GM08714 (cell line): ENCODE measurements around the gene RFC2.
"Not testable (repeated sequence)": the region's sequence is repeated elsewhere in the genome, so short reads cannot be mapped to it uniquely, and the experiment has no call there.

Experiments
- H3K4me3 ChIP-seq: fragments of 200-500 bp; sonication (Bioruptor generic); 2 replicates; pipeline ENCODE4 v1.5.1; 2014; ENCODE audit warnings: mild to moderate bottlenecking, low read length, inconsistent platforms
- ZNF274 ChIP-seq: IDR thresholded peaks from 2 replicates; pipeline ENCODE4 v1.6.1; 2012; ENCODE audit warnings: mild to moderate bottlenecking, low read depth, low read length

The RFC2 gene

DNA sequence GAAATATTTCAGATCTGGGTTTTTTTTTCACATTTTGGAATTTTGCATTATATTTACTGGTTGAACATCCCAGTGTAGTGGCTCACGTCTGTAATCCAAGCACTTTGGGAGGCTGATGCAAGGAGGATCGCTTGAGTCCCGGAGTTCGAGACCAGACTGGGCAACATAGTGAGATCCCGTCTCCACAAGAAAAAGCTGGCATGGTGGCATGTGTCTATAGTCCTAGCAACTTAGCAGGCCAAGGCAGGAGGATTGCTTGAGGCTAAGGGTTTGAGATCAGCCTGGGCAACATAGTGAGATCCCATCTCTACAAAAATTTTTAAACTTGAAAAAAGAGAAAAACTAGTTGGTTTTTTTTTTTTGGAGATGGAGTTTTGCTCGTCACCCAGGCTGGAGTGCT lies 6.0 kb downstream of the RFC2 start:
- TF ChIP-seq ZNF274, result no peak
- no peak overlapping the region for H3K4me3 ChIP-seq

- no peak for TF ChIP-seq ZNF274
- H3K4me3 ChIP-seq, result no peak overlapping the region
These were observed 7.7 kb downstream of the RFC2 start for GRCh38 chr7:74246497-74246896.

GRCh38 chr7:74242122-74242443 lies 12.1 kb downstream of the RFC2 start:
- H3K4me3 ChIP-seq, result no peak overlapping the region; the same call in 1 of the 2 replicates
- TF ChIP-seq ZNF274, result no peak

GRCh38 chr7:74240482-74240881 lies 13.7 kb downstream of the RFC2 start:
- no peak overlapping the region for H3K4me3 ChIP-seq
- no peak for TF ChIP-seq ZNF274

DNA sequence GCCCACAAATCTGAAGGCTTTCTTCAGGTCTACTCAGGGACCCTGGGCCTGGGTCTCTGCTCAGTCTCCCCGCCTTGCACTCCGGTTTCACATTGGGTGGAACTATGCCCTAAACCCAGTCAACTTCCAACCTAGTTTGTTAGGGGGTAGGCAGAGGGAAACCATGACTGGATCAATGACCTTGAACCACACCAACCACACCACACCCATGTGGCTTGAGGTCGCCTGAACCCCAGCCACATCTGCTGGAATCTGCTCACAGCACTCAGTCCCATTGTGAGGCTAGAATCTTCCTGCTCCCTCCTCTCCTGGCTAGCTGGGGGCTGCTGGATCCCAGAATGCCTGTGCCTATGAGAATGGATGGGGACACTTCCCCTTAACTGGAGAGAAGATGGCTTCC lies 17.9 kb downstream of the RFC2 start:
- TF ChIP-seq ZNF274, result no peak
- H3K4me3 ChIP-seq, result no peak overlapping the region

DNA sequence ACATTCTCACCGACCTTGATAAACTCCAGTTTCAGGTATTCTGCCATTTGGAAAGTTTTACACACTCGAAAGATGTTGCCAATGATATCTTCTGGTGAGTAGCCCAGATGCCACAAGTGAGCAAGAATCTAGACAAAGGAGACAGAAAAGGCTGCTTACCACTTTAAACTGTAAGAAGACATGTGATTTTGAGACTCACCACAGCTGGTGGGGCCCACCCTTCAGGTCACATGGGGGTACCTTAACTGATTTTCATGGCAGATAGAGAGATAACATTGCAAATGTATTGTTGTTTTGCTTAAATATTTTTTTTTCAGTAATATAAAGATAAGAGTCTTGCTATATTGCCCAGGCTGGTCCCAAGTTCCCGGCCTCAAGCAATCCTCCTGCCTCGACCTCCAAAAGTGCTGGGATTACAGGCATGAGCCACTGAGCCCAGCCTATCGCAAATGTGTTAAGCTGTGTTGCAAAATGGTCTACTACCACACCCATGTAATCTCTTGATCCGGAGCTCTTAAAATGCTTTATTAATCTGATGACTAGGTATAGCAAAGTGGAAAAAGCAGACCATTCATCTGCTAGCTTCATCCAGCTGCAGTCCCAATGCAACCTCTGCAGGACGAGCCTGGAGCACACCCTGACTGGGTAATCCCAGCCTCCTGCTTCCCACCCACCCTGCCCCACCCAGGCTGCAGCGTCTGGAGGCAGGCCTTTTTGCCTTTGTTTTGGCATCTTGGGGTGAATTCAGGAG lies 18.5 kb downstream of the RFC2 start:
- TF ChIP-seq ZNF274, result no peak
- H3K4me3 ChIP-seq, result no peak overlapping the region

DNA sequence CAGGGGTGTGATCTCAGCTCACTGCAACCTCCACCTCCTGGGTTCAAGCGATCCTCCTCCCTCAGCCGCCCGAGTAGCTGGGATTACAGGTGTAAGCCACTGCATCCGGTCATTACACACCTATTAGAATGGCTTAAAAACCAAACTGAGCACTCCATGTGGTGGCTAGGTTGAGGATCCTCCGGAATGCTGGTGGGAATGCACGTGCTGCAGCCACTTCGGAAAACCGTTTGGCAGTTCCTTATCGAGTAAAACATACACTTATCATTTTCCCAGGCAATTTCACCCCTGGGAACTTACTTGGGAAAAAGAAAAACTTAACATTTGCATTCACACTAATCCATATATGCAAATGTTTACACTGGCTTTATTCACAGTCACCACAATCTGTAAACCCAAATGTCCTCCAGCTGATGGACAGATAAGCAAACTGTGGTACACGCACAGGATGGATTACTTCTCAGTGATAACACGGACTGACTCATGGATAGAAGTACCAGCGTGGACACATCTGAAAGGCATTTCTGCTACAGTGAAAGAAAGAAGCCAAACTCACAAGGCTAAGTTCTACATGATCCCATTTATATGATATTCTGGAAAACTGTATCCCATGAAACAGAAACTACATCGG lies 20.4 kb downstream of the RFC2 start:
- no peak for TF ChIP-seq ZNF274
- no peak overlapping the region for H3K4me3 ChIP-seq

- no peak overlapping the region for H3K4me3 ChIP-seq
- no peak for TF ChIP-seq ZNF274
These were observed 23.0 kb downstream of the RFC2 start for GRCh38 chr7:74231232-74231590.

- no peak for TF ChIP-seq ZNF274
- no peak overlapping the region for H3K4me3 ChIP-seq
These were observed 23.6 kb downstream of the RFC2 start for GRCh38 chr7:74230446-74231231.

DNA sequence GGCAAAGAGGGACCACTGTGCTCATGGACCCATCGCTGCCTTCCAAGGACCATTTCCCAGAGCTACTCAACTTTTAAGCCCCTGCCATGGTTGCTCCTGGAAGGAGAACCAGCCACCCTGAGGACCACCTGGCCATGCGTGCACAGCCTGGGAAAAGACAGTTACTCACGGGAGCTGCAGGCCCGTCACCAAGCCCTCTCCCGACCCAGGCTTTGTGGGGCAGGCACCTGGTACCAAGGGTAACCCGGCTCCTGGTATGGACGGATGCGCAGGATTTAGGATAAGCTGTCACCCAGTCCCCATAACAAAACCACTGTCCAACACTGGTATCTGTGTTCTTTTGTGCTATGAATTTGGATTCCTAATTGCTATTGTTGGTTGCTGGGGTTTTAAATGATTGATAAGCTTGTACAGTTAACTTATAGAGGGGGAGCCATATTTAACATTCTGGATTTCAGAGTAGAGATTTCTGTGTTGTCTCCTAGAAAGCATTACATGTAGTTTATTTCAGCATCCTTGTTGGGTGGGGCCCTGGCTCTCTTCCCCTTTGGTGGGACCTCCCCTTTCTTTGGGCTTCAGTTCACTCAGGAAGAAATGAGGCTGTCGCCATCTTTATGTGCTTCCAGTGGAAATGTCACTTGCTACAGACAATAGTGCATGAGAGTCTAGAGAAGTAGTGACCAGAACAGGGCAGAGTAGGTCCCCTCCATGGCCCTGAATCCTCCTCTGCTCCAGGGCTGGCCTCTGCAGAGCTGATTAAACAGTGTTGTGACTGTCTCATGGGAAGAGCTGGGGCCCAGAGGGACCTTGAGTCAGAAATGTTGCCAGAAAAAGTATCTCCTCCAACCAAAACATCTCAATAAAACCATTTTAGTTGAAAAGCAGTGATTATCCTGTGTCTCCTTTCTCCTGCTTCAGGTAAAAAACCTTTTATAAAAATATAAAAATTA lies 25.0 kb downstream of the RFC2 start:
- TF ChIP-seq ZNF274, result no peak
- no peak overlapping the region for H3K4me3 ChIP-seq

DNA sequence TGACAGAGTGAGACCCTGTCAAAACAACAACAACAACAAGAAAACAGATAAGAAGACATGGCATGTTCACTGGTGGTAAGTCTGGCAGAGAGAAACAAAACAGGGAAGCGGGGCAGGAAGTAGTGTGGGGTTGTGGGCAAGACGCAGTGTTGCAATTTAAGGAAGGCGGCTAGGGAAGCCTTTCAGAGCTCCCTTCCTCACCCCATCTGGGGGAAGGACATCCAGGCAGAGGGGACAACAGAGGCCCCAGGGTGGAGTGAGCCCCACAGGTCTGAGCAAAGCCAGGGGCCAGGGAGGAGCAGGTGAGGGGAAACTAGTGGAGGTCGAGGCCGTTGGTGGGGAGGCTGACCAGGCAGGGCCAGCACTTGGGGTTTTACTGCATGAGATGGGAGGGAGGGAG lies 27.6 kb downstream of the RFC2 start:
- H3K4me3 ChIP-seq, result no peak overlapping the region
- TF ChIP-seq ZNF274, result no peak

DNA sequence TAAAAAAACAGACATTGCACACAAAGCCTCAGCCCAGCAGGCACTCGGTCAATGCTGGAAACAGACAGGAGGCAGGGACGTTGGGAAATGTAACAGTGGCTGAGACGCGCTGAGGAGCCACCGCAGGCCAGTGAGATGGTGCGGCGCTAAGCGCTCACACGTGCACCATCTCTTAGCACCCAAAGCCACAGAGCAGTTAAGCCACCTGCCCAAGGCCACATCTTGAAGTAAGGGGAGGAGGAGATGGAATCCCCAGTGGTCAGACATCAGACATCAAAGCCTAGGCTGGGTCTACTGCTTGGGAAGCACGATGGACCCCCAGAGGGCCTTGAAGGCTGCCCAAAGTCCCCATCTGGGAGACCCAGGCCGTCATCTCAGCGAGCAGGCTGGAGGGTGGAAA lies 28.8 kb downstream of the RFC2 start:
- TF ChIP-seq ZNF274, result no peak
- no peak overlapping the region for H3K4me3 ChIP-seq

DNA sequence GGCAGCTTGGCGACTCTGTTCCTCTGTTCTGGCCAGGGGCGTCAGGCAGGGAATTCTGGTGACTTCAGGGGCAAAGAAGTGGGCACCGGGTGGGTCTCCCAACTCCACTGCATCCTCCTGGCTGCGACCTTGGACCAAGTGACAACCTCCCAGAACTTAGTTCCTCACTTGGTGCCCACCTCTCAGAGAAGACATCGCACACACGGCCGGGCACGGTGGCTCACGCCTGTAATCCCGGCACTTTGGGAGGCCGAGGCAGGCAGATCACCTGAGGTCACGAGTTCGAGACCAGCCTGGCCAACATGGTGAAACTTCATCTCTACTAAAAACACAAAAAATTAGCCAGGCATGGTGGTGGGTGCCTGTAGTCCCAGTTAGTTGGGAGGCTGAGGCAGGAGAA lies 29.3 kb downstream of the RFC2 start:
- H3K4me3 ChIP-seq, result not testable (repeated sequence)

DNA sequence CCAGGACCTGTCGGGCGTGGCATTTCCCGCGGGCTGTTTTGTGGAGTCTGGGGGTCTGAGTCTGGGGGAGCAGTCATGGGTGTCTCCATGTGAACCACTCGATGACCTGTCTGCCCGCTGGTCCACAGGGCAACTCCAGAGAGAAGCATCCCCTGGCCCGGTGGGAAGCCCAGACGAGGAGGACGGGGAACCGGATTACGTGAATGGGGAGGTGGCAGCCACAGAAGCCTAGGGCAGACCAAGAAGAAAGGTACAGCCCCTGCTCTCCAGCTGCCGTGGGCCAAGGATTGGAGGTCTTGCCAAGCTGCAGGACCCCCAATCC lies 29.7 kb downstream of the RFC2 start:
- TF ChIP-seq ZNF274, result no peak
- no peak overlapping the region for H3K4me3 ChIP-seq
